Measurements from ENCODE around the gene DUSP12. TPM values are rescaled to one million over a fixed set of nuclear protein-coding genes. Genes with fewer than 3 reads are reported as not detected.

The DUSP12 gene
- total RNA-seq, 1 donor from 2014 or later, result 26.6 TPM

DNA sequence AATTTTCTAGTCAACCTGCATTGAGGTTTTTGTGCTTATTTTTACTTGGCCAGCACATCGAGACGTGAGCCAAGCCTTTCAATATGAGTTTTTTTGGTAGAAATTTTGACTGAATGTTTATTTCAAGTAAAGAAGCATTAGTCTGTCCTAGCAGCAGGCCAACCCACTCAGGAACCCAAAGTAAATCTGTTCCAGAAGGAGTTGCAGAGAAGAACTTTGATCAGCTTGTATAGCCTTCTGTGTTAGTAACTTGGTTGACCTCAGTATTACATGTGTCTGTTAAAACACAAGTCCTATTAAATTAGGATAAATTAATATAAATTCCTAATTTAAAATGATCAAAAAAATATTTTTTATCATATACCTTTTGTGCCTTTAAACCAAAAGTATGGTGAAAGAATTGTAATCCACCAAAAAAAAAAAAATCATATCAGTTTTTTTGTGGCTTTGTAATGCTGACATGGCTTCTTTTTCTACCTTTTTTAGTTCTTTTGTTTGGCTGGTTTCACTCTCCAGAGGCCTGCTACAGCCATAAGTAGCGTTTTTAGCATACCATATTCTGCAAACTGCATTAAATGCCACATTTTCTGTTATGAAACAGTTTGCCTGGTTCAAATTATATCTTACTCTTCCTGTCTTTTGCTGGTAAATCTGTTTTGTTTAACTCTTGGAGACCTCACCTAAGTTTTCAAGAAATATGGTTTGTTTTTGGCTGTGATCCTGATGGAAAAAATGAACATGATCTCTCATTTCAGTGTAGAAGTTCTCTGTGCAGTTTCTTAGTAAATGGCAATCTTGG, 56.0 kb downstream of the DUSP12 start:
- intact Hi-C loops (cut with micrococcal nuclease), result no loop called here

Other genes starting within 250 kb of the DUSP12 start
- not detected in 2 replicates for gene FCGR2A, start 244.3 kb upstream of the DUSP12 start, total RNA-seq
- 1.1 and 1.6 TPM in 2 replicates for gene HSPA6, start 225.2 kb upstream of the DUSP12 start, total RNA-seq
- not detected in 2 replicates for gene FCGR3A, start 200.0 kb upstream of the DUSP12 start, total RNA-seq
- not detected in 2 replicates for gene FCGR3B, start 118.6 kb upstream of the DUSP12 start, total RNA-seq
- 0.24 TPM in 1 of 2 replicates, not detected in the other for gene FCGR2B, start 86.6 kb upstream of the DUSP12 start, total RNA-seq
- not detected in 2 replicates for gene FCRLA, start 42.6 kb upstream of the DUSP12 start, total RNA-seq
- gene FCRLB, start 28.2 kb upstream of the DUSP12 start, total RNA-seq, result 0.17 and 0.20 TPM in 2 replicates
- 21.2 and 24.5 TPM in 2 replicates for gene ATF6, start 16.5 kb downstream of the DUSP12 start, total RNA-seq

All from T-helper 1 cell treated with Interleukin-12 subunit alpha and Interleukin-12 subunit beta and Interleukin-4 antibody, amounts not matched to agents 30 ng/mL and 1 ng/mL, for 36 hours (primary cell).